Uterus (tissue), 4 donors: ENCODE measurements around the gene PPP2R5E. TPM values are rescaled to one million over a fixed set of nuclear protein-coding genes. Genes with fewer than 3 reads are reported as not detected.

ENCODE experiments used
- DNase-seq, 2 donors: peaks; one replicate each; pipeline ENCODE4 v3.0.0-alpha.2; 2019 to 2020
- H3K27ac ChIP-seq, 2 donors: fragments of 200-600 bp; sonication (generic); 1 replicate in 1 of 2; 2 replicates in 1 of 2; pipeline ENCODE4 v1.5.1; 2016 to 2018
- H3K27me3 ChIP-seq, 2 donors: fragments of 200-600 bp; sonication (generic); one replicate each; pipeline ENCODE4 v1.5.1; 2018 to 2019; ENCODE audit warnings: control low read depth in 1 of 2
- H3K36me3 ChIP-seq, 2 donors: fragments of 200-600 bp; sonication (generic); one replicate each; pipeline ENCODE4 v1.5.1; 2019; ENCODE audit warnings: control low read depth in 1 of 2
- H3K4me1 ChIP-seq, 2 donors: fragments of 200-600 bp; sonication (generic); one replicate each; pipeline ENCODE4 v1.5.1; 2018 to 2019; ENCODE audit warnings: control low read depth in 1 of 2
- H3K4me3 ChIP-seq, 2 donors: fragments of 200-600 bp; sonication (generic); 1 replicate in 1 of 2; 2 replicates in 1 of 2; pipeline ENCODE4 v1.5.1; 2018 to 2019; ENCODE audit warnings: mild to moderate bottlenecking in 1 of 2
- H3K9me3 ChIP-seq, 2 donors: fragments of 200-600 bp; sonication (generic); one replicate each; pipeline ENCODE4 v1.5.1; 2019; ENCODE audit warnings: control low read depth in 1 of 2
- POLR2A ChIP-seq, 2 donors: fragments of 450-650 bp; IDR thresholded peaks; one replicate each; pipeline ENCODE4 v1.6.1; 2016; ENCODE audit warnings: antibody characterized with exemption in 2 of 2, mild to moderate bottlenecking in 1 of 2, moderate library complexity in 1 of 2
- intact Hi-C: fragments of 100-400 bp; cut with DNase I; formaldehyde crosslinking; loops from one replicate; pipeline ENCODE4 v1.15.1; 2023; ENCODE audit warnings: low total_unique reads
- total RNA-seq, 4 donors: library from RNA; depleted of rRNA in 3 of 4; stranded (reverse); fragments of >200 nt in 3 of 4; gene quantifications; one replicate each; pipeline versions ENCODE4 v1.1.0 to v1.2.4, GENCODE V29; 2014 to 2023
- TF ChIP-seq, protein P1 (sequence below), 4 experiments: fragments of 200-600 bp in 2 of 4; fragments of 450-650 bp in 2 of 4; sonication (generic) in 2 of 4; IDR thresholded peaks; one replicate each; pipeline ENCODE4 v1.5.1; 2016 to 2019; ENCODE audit warnings: antibody characterized with exemption in 4 of 4, mild to moderate bottlenecking in 2 of 4, moderate library complexity in 1 of 4
- donor health status: DM: yes; HTN: yes; CAD: no.

PPP2R5E gene
- total RNA-seq, 4 donors from 2014 or later: 20.0 to 62.0 (median 42.3) TPM

DNA sequence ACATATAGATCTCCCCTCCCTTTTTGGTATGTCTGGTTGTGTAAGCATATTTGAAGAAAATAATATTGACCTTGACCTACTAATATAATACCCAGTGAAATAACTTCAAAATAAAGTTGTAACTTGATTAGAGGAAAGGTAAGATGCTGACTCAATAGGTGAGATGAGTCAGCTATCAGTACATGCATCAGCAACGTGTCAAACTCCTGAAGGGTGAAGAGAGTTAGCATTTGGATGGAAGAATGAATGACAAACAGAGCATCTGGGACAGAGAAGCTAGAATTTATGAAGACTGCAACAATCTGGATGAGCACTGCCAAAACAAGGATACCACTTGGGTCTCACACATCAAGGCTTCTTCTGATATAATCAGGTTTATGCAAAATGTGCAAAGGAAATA, 74.9 kb downstream of the PPP2R5E start:
- peaks cover 0 to 6% of the 10 kb centered on the region in 2 donors for H3K4me1 ChIP-seq
- DNase-seq: no peak
- no peaks in the 10 kb centered on the region for H3K9me3 ChIP-seq
- H3K27me3 ChIP-seq: no peaks in the 10 kb centered on the region
- no peak overlapping the region for H3K27ac ChIP-seq
- H3K36me3 ChIP-seq: no peaks in the 10 kb centered on the region
- TF ChIP-seq POLR2A (IDR thresholded peaks at IDR 0.05): no peak
- TF ChIP-seq, protein P1, sequence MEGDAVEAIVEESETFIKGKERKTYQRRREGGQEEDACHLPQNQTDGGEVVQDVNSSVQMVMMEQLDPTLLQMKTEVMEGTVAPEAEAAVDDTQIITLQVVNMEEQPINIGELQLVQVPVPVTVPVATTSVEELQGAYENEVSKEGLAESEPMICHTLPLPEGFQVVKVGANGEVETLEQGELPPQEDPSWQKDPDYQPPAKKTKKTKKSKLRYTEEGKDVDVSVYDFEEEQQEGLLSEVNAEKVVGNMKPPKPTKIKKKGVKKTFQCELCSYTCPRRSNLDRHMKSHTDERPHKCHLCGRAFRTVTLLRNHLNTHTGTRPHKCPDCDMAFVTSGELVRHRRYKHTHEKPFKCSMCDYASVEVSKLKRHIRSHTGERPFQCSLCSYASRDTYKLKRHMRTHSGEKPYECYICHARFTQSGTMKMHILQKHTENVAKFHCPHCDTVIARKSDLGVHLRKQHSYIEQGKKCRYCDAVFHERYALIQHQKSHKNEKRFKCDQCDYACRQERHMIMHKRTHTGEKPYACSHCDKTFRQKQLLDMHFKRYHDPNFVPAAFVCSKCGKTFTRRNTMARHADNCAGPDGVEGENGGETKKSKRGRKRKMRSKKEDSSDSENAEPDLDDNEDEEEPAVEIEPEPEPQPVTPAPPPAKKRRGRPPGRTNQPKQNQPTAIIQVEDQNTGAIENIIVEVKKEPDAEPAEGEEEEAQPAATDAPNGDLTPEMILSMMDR (IDR thresholded peaks at IDR 0.05): no peak
- no peak overlapping the region for H3K4me3 ChIP-seq
- intact Hi-C loops: no loop called here

DNA sequence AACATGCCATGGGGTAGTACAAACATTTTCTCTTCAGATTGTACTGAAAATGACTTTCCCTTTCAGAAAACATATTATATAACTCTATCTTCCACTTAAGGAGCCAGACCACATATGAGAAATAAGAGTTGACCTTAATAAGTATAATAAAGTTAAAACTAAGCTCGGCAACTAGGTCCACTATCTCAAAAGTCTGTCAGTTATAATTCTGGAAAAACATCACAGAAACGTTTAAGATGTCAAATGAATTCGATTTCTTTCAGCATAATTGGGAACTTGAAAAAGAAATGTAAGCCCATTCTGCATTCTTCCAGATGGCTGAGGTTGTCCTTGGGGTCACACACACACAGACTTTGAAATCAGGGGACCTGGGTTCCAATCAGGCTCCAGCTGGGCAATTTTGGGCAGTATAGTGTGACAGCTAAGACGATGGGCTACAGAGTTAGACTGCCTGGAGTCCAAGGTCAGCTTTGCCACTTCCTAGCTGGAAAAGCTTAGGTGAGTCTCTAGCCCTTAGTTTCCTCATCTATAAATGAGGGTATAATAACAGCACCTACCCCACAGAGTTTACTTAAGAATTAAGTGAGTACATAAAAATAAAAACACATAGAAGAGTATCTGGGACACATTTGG, 75.6 kb downstream of the PPP2R5E start:
- Histone ChIP-seq H3K4me3 (no peak overlapping the region), H3K36me3 (no peaks in the 10 kb centered on the region), H3K27ac (no peak overlapping the region), H3K4me1 (peaks cover 0 to 6% of the 10 kb centered on the region in 2 donors), H3K9me3 (no peaks in the 10 kb centered on the region), H3K27me3 (no peaks in the 10 kb centered on the region)
- no peak for DNase-seq
- TF ChIP-seq, protein P1 (IDR thresholded peaks at IDR 0.05): no peak
- TF ChIP-seq POLR2A (IDR thresholded peaks at IDR 0.05): no peak
- intact Hi-C loops: no loop called here

DNA sequence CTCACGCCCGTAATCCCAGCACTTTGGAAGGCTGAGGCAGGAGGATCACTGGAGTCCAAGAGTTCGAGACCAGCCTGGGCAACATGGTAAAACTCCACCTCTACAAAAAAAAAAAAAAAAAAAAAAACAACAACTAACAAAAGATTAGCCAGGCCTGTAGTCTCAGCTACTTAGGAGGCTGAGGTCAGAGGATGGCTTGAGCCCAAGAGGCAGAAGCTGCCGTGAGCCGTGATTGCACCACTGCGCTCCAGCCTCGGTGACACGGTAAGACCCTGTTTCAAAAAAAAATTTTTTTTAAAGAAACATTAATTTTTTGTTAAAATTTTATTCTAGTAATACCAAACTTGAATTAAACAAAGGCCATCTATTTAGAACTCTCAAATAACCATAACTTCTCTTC, 77.8 kb downstream of the PPP2R5E start:
- Histone ChIP-seq H3K27me3 (no peaks in the 10 kb centered on the region), H3K27ac (no peak overlapping the region), H3K9me3 (no peaks in the 10 kb centered on the region), H3K4me1 (peaks cover 0 to 9% of the 10 kb centered on the region in 2 donors), H3K4me3 (no peak overlapping the region), H3K36me3 (no peaks in the 10 kb centered on the region)
- DNase-seq: no peak
- TF ChIP-seq, protein P1 (IDR thresholded peaks at IDR 0.05): no peak
- no peak for TF ChIP-seq POLR2A (IDR thresholded peaks at IDR 0.05)
- intact Hi-C loops: no loop called here

- peaks cover 0 to 4% of the 10 kb centered on the region in 2 donors for H3K4me1 ChIP-seq
- no peak overlapping the region for H3K27ac ChIP-seq
- no peaks in the 10 kb centered on the region for H3K27me3 ChIP-seq
- DNase-seq: no peak
- H3K9me3 ChIP-seq: no peaks in the 10 kb centered on the region
- intact Hi-C loops: no loop called here
- TF ChIP-seq POLR2A (IDR thresholded peaks at IDR 0.05): no peak
- TF ChIP-seq, protein P1 (IDR thresholded peaks at IDR 0.05): no peak
- no peak overlapping the region for H3K4me3 ChIP-seq
- no peaks in the 10 kb centered on the region for H3K36me3 ChIP-seq
These were observed 82.4 kb downstream of the PPP2R5E start for GRCh38 chr14:63460680-63461369.

GRCh38 chr14:63459738-63460137, 83.4 kb downstream of the PPP2R5E start:
- H3K9me3 ChIP-seq: no peaks in the 10 kb centered on the region
- no peaks in the 10 kb centered on the region for H3K27me3 ChIP-seq
- no peak for DNase-seq
- no peak overlapping the region for H3K27ac ChIP-seq
- no peak overlapping the region for H3K4me3 ChIP-seq
- intact Hi-C loops: no loop called here
- H3K36me3 ChIP-seq: no peaks in the 10 kb centered on the region
- TF ChIP-seq, protein P1 (IDR thresholded peaks at IDR 0.05): no peak
- TF ChIP-seq POLR2A (IDR thresholded peaks at IDR 0.05): no peak
- H3K4me1 ChIP-seq: peaks cover 0 to 4% of the 10 kb centered on the region in 2 donors
